Astrocyte (in vitro differentiated cells and primary cell): ENCODE data around the gene PGP. TPM values are rescaled to one million over a fixed set of nuclear protein-coding genes. Genes with fewer than 3 reads are reported as not detected.

Experiments used
- DNase-seq: peaks from one replicate; pipeline ENCODE4 v3.0.0-alpha.2; 2010; ENCODE audit warnings: low read depth
- FAIRE-seq: peaks from 2 replicates; lab custom pipeline; 2011; peaks lifted over from hg19 to GRCh38; lab: Jason Lieb, UNC
- H2AFZ ChIP-seq: 2 replicates; pipeline ENCODE4 v1.6.0; 2012; ENCODE audit warnings: low read depth, low read length, inconsistent platforms
- H3K27ac ChIP-seq: 2 replicates; pipeline ENCODE4 v1.5.1; 2011; ENCODE audit warnings: low read depth, low read length, inconsistent platforms
- H3K27me3 ChIP-seq: 2 replicates; pipeline ENCODE4 v1.6.0; 2011; ENCODE audit warnings: low read length, inconsistent platforms; ENCODE audit not compliant: insufficient read depth
- H3K36me3 ChIP-seq: 2 replicates; pipeline ENCODE4 v1.5.1; 2011; ENCODE audit warnings: low read length, inconsistent platforms; ENCODE audit not compliant: insufficient read depth
- H3K4me1 ChIP-seq: 2 replicates; pipeline ENCODE4 v1.5.1; 2011; ENCODE audit warnings: low read length, inconsistent platforms; ENCODE audit not compliant: insufficient read depth
- H3K4me2 ChIP-seq: 2 replicates; pipeline ENCODE4 v1.6.0; 2012; ENCODE audit warnings: low read length, inconsistent platforms
- H3K4me3 ChIP-seq: 2 replicates; pipeline ENCODE4 v1.5.1; 2011; ENCODE audit warnings: low read depth, mild to moderate bottlenecking, low read length, inconsistent platforms; ENCODE audit not compliant: insufficient read depth
- H3K79me2 ChIP-seq: 2 replicates; pipeline ENCODE4 v1.6.0; 2012; ENCODE audit warnings: mild to moderate bottlenecking, low read length, inconsistent platforms; ENCODE audit not compliant: insufficient read depth
- H3K9ac ChIP-seq: 2 replicates; pipeline ENCODE4 v1.6.0; 2012; ENCODE audit warnings: mild to moderate bottlenecking, low read length, inconsistent platforms
- H3K9me3 ChIP-seq: 2 replicates; pipeline ENCODE4 v1.5.1; 2012; ENCODE audit warnings: low read depth, mild to moderate bottlenecking, low read length, inconsistent platforms; ENCODE audit not compliant: insufficient read depth
- H4K20me1 ChIP-seq: 2 replicates; pipeline ENCODE4 v1.6.0; 2012; ENCODE audit warnings: low read length, inconsistent platforms; ENCODE audit not compliant: insufficient read depth
- H3K27ac Mint-ChIP-seq: one replicate; pipeline ENCODE4 v1.8.0; 2021; ENCODE audit warnings: mild to moderate bottlenecking, mixed read lengths; ENCODE audit not compliant: unreplicated experiment
- H3K27me3 Mint-ChIP-seq: one replicate; pipeline ENCODE4 v1.8.0; 2021; ENCODE audit warnings: low read depth, mixed read lengths; ENCODE audit not compliant: unreplicated experiment
- H3K36me3 Mint-ChIP-seq: one replicate; pipeline ENCODE4 v1.8.0; 2021; ENCODE audit warnings: low read depth, mixed read lengths; ENCODE audit not compliant: unreplicated experiment
- H3K4me1 Mint-ChIP-seq: one replicate; pipeline ENCODE4 v1.8.0; 2021; ENCODE audit warnings: low read depth, mixed read lengths; ENCODE audit not compliant: unreplicated experiment
- H3K4me3 Mint-ChIP-seq: one replicate; pipeline ENCODE4 v1.8.0; 2021; ENCODE audit warnings: mild to moderate bottlenecking, moderate library complexity, mixed read lengths; ENCODE audit not compliant: unreplicated experiment
- H3K9me3 Mint-ChIP-seq: one replicate; pipeline ENCODE4 v1.8.0; 2021; ENCODE audit warnings: mild to moderate bottlenecking, mixed read lengths; ENCODE audit not compliant: unreplicated experiment
- EZH2 ChIP-seq: IDR thresholded peaks from 2 replicates; pipeline ENCODE4 v1.6.1; 2012; ENCODE audit warnings: mild to moderate bottlenecking, low read length, inconsistent platforms; ENCODE audit not compliant: insufficient read depth
- total RNA-seq: library from RNA; stranded (reverse); gene quantifications from 2 replicates; pipeline ENCODE4 v1.2.1, GENCODE V29; 2021
- TF ChIP-seq, protein P1 (sequence below): IDR thresholded peaks from 2 replicates; pipeline ENCODE4 v1.5.1; 2011; ENCODE audit warnings: low read depth, mild to moderate bottlenecking, inconsistent platforms, low read length, moderate library complexity; ENCODE audit not compliant: insufficient read depth

PGP gene
- total RNA-seq, 1 donor from 2014 or later: 21.1 TPM

DNA sequence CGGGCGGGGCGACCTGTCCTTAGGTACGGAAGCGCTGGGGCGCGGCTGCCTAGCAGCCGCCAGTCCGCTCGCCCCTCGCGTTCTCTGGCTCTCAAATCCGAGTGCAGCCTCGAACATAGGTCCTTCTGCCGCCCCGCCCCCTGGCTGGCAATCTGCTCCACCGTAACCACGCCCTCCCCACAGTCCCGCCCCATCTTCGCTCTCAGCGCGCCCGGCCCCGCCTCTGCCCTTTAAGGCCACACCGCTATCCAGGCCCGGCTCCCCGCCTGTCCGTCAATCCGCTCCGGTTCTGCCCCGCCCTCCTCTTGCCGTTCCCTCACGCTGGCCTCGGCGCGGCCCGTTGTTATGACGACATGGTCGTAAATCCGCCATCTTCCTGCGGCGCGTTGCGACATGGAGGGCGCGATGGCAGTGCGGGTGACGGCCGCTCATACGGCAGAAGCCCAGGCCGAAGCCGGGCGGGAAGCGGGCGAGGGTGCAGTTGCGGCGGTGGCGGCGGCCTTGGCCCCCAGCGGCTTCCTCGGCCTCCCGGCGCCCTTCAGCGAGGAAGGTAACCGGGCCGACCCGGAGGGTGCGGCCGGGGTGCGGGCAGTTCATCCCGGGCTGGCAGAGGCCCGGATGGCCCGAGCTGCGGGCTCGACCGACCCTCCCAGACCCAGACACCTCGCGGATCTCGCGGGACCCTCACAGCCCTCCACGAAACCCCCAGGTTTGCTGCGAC lies 8.7 kb upstream of the PGP start, which contains the start of gene E4F1:
TSS of gene E4F1 (plus strand) at position 371 of the 721 bp plus-strand sequence. CDS start at position 394, 23 bp downstream.
- H3K27ac Mint-ChIP-seq: peak within 1 kb of the TSS; percentile 77
- peak; percentile 99 for DNase-seq
- no peak for FAIRE-seq

DNA sequence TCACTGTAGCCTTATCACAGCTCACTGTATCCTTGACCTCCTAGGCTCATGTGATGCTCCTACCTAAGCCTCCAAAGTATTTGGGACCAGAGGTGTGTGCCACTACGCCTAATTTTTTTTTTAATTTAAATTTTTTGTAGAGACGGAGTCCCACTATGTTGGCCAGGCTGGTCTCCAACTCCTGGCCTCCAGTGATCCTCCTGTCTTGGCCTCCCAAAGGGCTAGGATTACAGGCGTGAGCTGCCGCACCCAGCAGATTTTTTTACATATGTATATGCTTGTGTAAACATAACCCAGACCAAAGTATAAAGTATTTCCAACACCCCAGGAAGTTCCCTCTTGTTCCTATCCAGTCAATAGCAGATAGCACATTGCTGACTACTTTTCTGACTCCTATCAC lies 1.7 kb upstream of the PGP start:
- Histone ChIP-seq H3K9ac (no peak overlapping the region), H3K4me1 (peaks cover 19% of the 10 kb centered on the region), H2AFZ (no peak overlapping the region), H3K36me3 (no peaks in the 10 kb centered on the region), H3K27me3 (no peaks in the 10 kb centered on the region), H3K4me3 (no peak overlapping the region), H3K27ac (no peak overlapping the region), H3K4me2 (no peak overlapping the region), H3K79me2 (peaks cover 29% of the 10 kb centered on the region), H3K9me3 (no peaks in the 10 kb centered on the region), H4K20me1 (peaks cover 19% of the 10 kb centered on the region)
- FAIRE-seq (no peak), DNase-seq (no peak)
- TF ChIP-seq EZH2: no peak
- TF ChIP-seq, protein P1, sequence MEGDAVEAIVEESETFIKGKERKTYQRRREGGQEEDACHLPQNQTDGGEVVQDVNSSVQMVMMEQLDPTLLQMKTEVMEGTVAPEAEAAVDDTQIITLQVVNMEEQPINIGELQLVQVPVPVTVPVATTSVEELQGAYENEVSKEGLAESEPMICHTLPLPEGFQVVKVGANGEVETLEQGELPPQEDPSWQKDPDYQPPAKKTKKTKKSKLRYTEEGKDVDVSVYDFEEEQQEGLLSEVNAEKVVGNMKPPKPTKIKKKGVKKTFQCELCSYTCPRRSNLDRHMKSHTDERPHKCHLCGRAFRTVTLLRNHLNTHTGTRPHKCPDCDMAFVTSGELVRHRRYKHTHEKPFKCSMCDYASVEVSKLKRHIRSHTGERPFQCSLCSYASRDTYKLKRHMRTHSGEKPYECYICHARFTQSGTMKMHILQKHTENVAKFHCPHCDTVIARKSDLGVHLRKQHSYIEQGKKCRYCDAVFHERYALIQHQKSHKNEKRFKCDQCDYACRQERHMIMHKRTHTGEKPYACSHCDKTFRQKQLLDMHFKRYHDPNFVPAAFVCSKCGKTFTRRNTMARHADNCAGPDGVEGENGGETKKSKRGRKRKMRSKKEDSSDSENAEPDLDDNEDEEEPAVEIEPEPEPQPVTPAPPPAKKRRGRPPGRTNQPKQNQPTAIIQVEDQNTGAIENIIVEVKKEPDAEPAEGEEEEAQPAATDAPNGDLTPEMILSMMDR: no peak
- Mint-ChIP-seq H3K27me3 (no peaks in the 10 kb centered on the region), H3K4me1 (peaks cover 12% of the 10 kb centered on the region), H3K27ac (peak overlapping the region; percentile 26), H3K9me3 (no peaks in the 10 kb centered on the region), H3K36me3 (no peaks in the 10 kb centered on the region), H3K4me3 (peak overlapping the region; percentile 87)

More for the DNA sequence above, 8.7 kb upstream of the PGP start, which contains the start of gene E4F1:
- Histone ChIP-seq H3K27ac (peak within 1 kb of the TSS; percentile 70), H3K27me3 (no peaks in the 10 kb centered on the region), H3K36me3 (no peaks in the 10 kb centered on the region), H3K79me2 (peaks cover 46% of the 10 kb centered on the region), H3K4me2 (peak within 1 kb of the TSS; percentile 100), H2AFZ (peak within 1 kb of the TSS; percentile 91), H3K9ac (peak within 1 kb of the TSS; percentile 95), H3K4me3 (peak within 1 kb of the TSS; percentile 88), H4K20me1 (peaks cover 39% of the 10 kb centered on the region), H3K4me1 (peaks cover 9% of the 10 kb centered on the region), H3K9me3 (no peaks in the 10 kb centered on the region)
- peaks cover 7% of the 10 kb centered on the region for H3K4me1 Mint-ChIP-seq
- peak within 1 kb of the TSS; percentile 90 for H3K4me3 Mint-ChIP-seq
- no peaks in the 10 kb centered on the region for H3K27me3 Mint-ChIP-seq
- TF ChIP-seq, protein P1: no peak
- no peak for TF ChIP-seq EZH2
- peaks cover 4% of the 10 kb centered on the region for H3K36me3 Mint-ChIP-seq
- H3K9me3 Mint-ChIP-seq: no peaks in the 10 kb centered on the region
